Measurements from ENCODE around the gene HECTD4.
"Not testable (repeated sequence)": the region's sequence is repeated elsewhere in the genome, so short reads cannot be mapped to it uniquely, and the experiment has no call there.

HECTD4 gene

DNA sequence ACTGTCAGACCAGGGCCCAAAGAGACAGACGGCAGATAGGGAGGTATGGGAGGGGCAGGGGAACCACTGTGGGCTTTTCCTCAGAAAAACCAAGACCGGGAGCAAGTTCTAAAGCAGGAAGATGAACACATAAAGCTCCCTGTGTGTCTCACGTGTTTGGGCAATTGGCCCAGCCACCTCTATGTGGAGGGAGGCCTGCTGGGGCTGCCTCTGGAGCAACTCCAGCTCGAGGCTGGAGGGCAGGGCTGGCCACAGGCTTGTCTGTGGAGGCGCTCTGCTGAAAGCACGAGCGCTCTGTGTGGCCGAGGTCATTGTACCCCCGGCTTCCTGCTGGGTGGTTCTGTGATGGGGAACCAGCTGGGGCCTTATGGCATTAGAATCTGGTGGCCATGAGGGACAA lies 220.5 kb downstream of the HECTD4 start:
- Histone ChIP-seq H3K9ac (ENCODE audit: low read length) (no peak overlapping the region), H3K27me3 (ENCODE audit: control insufficient read depth, insufficient read depth, low read length) (no peaks in the 10 kb centered on the region), H3K27ac (ENCODE audit: low read depth, low read length) (no peak overlapping the region), H3K36me3 (ENCODE audit: control insufficient read depth, insufficient read depth, low read length) (peaks cover 34% of the 10 kb centered on the region), H3K4me1 (ENCODE audit: control insufficient read depth, insufficient read depth, low read length) (no peaks in the 10 kb centered on the region), H3K4me3 (ENCODE audit: low read length) (no peak overlapping the region)

DNA sequence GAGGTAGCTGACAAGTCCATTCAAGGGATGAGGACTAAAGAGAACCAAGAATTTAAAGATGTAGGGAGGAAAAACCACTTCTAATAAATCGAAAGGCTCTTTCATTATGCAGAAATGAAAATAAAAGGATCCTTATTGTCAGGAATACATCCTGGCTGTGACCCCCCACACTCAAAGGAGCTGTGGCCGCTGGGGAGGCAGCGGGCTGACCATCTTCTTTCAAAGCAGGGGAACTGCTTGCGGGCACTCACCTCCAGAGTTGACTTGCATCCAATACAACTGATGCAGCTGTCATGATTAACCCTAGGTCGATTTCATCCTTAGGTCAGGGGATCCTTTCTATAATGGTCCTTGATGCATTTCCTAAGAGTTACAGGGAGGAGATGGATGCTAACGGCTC lies 221.6 kb downstream of the HECTD4 start:
- peaks cover 34% of the 10 kb centered on the region for H3K36me3 ChIP-seq (ENCODE audit: control insufficient read depth, insufficient read depth, low read length)
- H3K4me1 ChIP-seq (ENCODE audit: control insufficient read depth, insufficient read depth, low read length): no peaks in the 10 kb centered on the region
- no peaks in the 10 kb centered on the region for H3K27me3 ChIP-seq (ENCODE audit: control insufficient read depth, insufficient read depth, low read length)
- no peak overlapping the region for H3K9ac ChIP-seq (ENCODE audit: low read length)
- H3K4me3 ChIP-seq (ENCODE audit: low read length): no peak overlapping the region
- no peak overlapping the region for H3K27ac ChIP-seq (ENCODE audit: low read depth, low read length)

DNA sequence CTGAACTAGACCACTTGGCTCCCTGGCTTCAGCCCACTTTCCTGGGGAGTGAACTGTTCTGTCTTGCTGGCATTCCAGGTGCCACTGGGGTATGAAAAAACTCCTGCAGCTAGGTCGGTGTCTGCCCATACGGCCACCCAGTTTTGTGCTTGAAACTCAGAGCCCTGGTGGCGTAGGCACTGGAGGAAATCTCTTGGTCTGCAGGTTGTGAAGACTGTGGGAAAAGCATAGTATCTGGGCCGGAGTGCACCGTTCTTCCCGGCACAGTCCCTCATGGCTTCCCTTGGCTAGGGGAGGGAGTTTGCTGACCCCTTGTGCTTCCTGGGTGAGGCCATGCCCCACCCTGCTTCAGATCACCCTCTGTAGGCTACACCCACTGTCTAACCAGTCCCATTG lies 223.1 kb downstream of the HECTD4 start:
- Histone ChIP-seq H3K9ac (ENCODE audit: low read length) (no peak overlapping the region), H3K4me3 (ENCODE audit: low read length) (no peak overlapping the region), H3K27me3 (ENCODE audit: control insufficient read depth, insufficient read depth, low read length) (no peaks in the 10 kb centered on the region), H3K36me3 (ENCODE audit: control insufficient read depth, insufficient read depth, low read length) (peaks cover 34% of the 10 kb centered on the region), H3K27ac (ENCODE audit: low read depth, low read length) (no peak overlapping the region), H3K4me1 (ENCODE audit: control insufficient read depth, insufficient read depth, low read length) (no peaks in the 10 kb centered on the region)

DNA sequence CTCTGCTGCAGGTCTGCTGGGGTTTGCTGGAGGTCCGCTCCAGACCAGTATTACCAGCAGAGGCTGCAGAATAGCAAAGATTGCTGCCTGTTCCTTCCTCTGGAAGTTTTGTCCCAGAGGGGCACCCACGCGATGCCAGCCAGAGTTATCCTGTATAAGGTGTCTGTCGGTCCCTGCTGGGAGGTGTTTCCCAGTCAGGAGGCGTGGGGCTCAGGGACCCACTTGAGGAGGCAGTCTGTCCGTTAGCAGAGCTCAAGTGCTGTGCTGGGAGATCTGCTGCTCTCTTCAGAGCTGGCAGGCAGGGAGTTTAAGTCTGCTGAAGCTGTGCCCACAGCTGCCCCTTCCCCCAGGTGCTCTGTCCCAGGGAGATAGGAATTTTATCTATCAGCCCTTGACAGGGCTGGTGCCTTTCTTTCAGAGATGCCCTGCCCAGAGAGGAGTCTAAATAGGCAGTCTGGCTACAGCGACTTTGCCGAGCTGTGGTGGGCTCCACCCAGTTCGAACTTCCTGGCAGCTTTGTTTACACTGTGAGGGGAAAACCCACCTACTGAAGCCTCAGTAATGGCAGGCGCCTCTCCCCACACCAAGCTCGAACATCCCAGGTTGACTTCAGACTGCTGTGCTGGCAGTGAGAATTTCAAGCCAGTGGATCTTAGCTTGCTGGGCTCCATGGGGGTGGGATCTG lies 223.6 kb downstream of the HECTD4 start:
- not testable (repeated sequence) for H3K4me1 ChIP-seq (ENCODE audit: control insufficient read depth, insufficient read depth, low read length); H3K27ac ChIP-seq (ENCODE audit: low read depth, low read length); H3K4me3 ChIP-seq (ENCODE audit: low read length); H3K9ac ChIP-seq (ENCODE audit: low read length); H3K27me3 ChIP-seq (ENCODE audit: control insufficient read depth, insufficient read depth, low read length)
- peaks cover 35% of the 10 kb centered on the region for H3K36me3 ChIP-seq (ENCODE audit: control insufficient read depth, insufficient read depth, low read length)

DNA sequence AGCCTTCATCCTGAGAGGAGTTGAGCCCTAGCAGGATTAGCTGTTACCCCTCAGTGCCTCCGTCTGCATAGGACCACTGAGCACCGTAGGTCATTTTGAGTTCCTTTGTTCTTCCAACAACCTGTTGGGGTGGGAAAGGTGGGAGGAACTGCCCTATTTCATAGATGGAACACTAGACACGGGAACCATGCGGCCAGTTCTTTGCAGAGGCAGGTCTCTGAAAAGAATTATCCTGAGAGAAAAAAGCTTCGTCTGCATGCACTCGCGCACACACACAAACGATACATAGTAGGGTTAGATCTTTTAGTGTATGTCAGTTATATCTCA lies 228.4 kb downstream of the HECTD4 start:
- no peak overlapping the region for H3K27ac ChIP-seq (ENCODE audit: low read depth, low read length)

DNA sequence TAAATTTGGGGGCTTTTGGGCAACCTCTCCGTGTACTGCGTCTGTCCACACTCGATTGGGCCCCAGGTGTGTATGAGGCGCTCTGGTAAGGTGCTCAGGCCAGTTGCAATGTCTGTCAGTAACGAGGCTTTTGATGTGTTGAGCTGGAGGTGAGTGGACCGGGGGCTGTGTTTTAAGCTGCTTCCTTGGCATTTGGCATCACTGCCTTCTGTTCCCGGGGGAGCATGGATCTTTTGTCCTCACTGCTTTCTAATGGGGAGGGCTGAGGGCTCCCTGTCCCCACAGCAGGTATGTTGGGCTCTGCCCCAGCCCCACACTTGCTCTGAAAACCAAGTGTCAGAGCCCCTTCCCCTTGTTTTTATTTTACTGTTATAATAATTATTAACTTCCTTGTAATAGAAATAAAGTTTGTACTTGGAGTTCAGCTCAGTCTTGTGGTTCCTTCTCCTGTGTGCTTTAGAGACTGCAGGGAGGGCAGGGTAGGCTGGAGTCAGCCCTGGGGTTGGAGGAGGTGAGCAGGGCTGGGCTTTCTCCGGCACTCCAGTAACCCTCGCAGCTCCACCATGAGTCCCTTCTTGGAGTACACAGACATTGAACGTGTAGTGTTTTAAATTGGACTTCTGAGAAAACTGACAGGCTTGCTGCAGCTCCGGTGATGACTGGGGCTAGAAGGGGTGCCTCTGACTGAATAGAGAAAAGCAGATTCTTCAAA lies 228.9 kb downstream of the HECTD4 start:
- Histone ChIP-seq H3K4me1 (ENCODE audit: control insufficient read depth, insufficient read depth, low read length) (no peaks in the 10 kb centered on the region), H3K4me3 (ENCODE audit: low read length) (no peak overlapping the region), H3K36me3 (ENCODE audit: control insufficient read depth, insufficient read depth, low read length) (peaks cover 35% of the 10 kb centered on the region), H3K27me3 (ENCODE audit: control insufficient read depth, insufficient read depth, low read length) (no peaks in the 10 kb centered on the region), H3K27ac (ENCODE audit: low read depth, low read length) (no peak overlapping the region), H3K9ac (ENCODE audit: low read length) (no peak overlapping the region)

More for the DNA sequence above, 228.4 kb downstream of the HECTD4 start:
- Histone ChIP-seq H3K36me3 (ENCODE audit: control insufficient read depth, insufficient read depth, low read length) (peaks cover 32% of the 10 kb centered on the region), H3K27me3 (ENCODE audit: control insufficient read depth, insufficient read depth, low read length) (no peaks in the 10 kb centered on the region), H3K9ac (ENCODE audit: low read length) (no peak overlapping the region), H3K4me3 (ENCODE audit: low read length) (no peak overlapping the region), H3K4me1 (ENCODE audit: control insufficient read depth, insufficient read depth, low read length) (no peaks in the 10 kb centered on the region)

DNA sequence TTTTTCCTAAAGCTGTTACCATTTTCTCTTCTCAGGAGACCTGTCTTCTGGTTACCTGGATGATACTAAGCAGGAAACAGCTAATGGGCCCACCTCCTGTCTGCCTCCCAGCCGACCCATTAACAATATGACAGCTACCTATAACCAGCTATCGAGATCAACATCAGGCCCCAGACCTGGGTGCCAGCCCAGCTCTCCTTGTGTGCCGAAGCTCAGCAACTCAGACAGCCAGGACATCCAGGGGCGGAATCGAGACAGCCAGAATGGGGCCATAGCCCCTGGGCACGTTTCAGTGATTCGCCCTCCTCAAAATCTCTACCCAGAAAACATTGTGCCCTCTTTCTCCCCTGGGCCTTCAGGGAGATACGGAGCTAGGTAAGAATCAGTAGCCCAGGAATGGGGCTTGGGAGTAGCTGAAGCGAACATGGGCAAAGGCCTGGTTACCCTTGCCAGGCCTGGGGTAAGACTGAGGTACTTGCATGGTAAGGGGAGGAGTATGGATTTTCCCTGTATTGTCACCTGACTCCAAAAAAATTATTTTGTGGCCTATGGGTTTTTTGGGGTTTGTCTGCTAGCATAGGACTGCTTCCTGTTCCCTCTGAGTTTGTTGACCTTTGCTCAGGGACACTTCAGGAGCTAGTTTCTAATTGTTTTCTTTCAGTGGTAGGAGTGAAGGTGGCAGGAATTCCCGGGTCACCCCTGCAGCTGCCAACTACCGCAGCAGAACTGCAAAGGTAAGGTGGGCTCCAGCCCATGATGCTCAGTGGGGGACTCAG lies 230.3 kb downstream of the HECTD4 start:
- Histone ChIP-seq H3K27ac (ENCODE audit: low read depth, low read length) (no peak overlapping the region), H3K36me3 (ENCODE audit: control insufficient read depth, insufficient read depth, low read length) (peaks cover 39% of the 10 kb centered on the region), H3K4me3 (ENCODE audit: low read length) (no peak overlapping the region), H3K9ac (ENCODE audit: low read length) (no peak overlapping the region), H3K27me3 (ENCODE audit: control insufficient read depth, insufficient read depth, low read length) (no peaks in the 10 kb centered on the region), H3K4me1 (ENCODE audit: control insufficient read depth, insufficient read depth, low read length) (no peaks in the 10 kb centered on the region)

GRCh38 chr12:112149596-112149995 lies 232.6 kb downstream of the HECTD4 start:
- H3K9ac ChIP-seq (ENCODE audit: low read length): no peak overlapping the region
- H3K4me3 ChIP-seq (ENCODE audit: low read length): no peak overlapping the region
- H3K27me3 ChIP-seq (ENCODE audit: control insufficient read depth, insufficient read depth, low read length): no peaks in the 10 kb centered on the region
- H3K36me3 ChIP-seq (ENCODE audit: control insufficient read depth, insufficient read depth, low read length): peaks cover 51% of the 10 kb centered on the region
- H3K4me1 ChIP-seq (ENCODE audit: control insufficient read depth, insufficient read depth, low read length): no peaks in the 10 kb centered on the region
- no peak overlapping the region for H3K27ac ChIP-seq (ENCODE audit: low read depth, low read length)

- no peaks in the 10 kb centered on the region for H3K27me3 ChIP-seq (ENCODE audit: control insufficient read depth, insufficient read depth, low read length)
- no peak overlapping the region for H3K27ac ChIP-seq (ENCODE audit: low read depth, low read length)
- H3K4me3 ChIP-seq (ENCODE audit: low read length): no peak overlapping the region
- H3K4me1 ChIP-seq (ENCODE audit: control insufficient read depth, insufficient read depth, low read length): no peaks in the 10 kb centered on the region
- no peak overlapping the region for H3K9ac ChIP-seq (ENCODE audit: low read length)
- H3K36me3 ChIP-seq (ENCODE audit: control insufficient read depth, insufficient read depth, low read length): peaks cover 47% of the 10 kb centered on the region
Measured at GRCh38 chr12:112148031-112148513, 234.2 kb downstream of the HECTD4 start.

DNA sequence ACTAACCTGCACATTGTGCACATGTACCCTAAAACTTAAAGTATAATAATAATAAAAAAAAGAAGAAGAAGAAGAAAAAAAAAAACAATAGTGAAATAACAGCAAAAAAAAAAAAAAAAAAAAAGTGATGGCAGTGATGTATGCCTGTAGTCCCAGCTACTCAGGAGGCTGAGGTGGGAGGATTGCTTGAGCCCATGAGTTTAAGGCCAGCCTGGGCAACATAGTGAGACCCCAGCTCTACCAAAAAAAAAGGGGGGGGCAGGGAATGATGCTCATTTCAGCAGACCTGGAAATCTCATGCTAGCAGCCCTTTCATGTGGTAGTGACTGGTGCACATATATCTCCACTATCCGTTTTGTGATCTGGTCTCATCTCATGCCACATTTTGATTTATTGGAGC lies 236.1 kb downstream of the HECTD4 start:
- Histone ChIP-seq H3K27me3 (ENCODE audit: control insufficient read depth, insufficient read depth, low read length) (no peaks in the 10 kb centered on the region), H3K27ac (ENCODE audit: low read depth, low read length) (no peak overlapping the region)

GRCh38 chr12:112140728-112141127 lies 241.5 kb downstream of the HECTD4 start:
- no peak overlapping the region for H3K4me3 ChIP-seq (ENCODE audit: low read length)
- peaks cover 36% of the 10 kb centered on the region for H3K36me3 ChIP-seq (ENCODE audit: control insufficient read depth, insufficient read depth, low read length)
- no peak overlapping the region for H3K27ac ChIP-seq (ENCODE audit: low read depth, low read length)
- no peak overlapping the region for H3K9ac ChIP-seq (ENCODE audit: low read length)
- no peaks in the 10 kb centered on the region for H3K27me3 ChIP-seq (ENCODE audit: control insufficient read depth, insufficient read depth, low read length)
- no peaks in the 10 kb centered on the region for H3K4me1 ChIP-seq (ENCODE audit: control insufficient read depth, insufficient read depth, low read length)

More for the DNA sequence above, 236.1 kb downstream of the HECTD4 start:
- no peak overlapping the region for H3K4me3 ChIP-seq (ENCODE audit: low read length)
- no peak overlapping the region for H3K9ac ChIP-seq (ENCODE audit: low read length)
- H3K4me1 ChIP-seq (ENCODE audit: control insufficient read depth, insufficient read depth, low read length): no peaks in the 10 kb centered on the region
- H3K36me3 ChIP-seq (ENCODE audit: control insufficient read depth, insufficient read depth, low read length): peaks cover 43% of the 10 kb centered on the region

GRCh38 chr12:112134731-112135130 lies 247.5 kb downstream of the HECTD4 start:
- Histone ChIP-seq H3K27ac (ENCODE audit: low read depth, low read length) (no peak overlapping the region), H3K4me1 (ENCODE audit: control insufficient read depth, insufficient read depth, low read length) (peaks cover 2% of the 10 kb centered on the region), H3K36me3 (ENCODE audit: control insufficient read depth, insufficient read depth, low read length) (peaks cover 20% of the 10 kb centered on the region), H3K27me3 (ENCODE audit: control insufficient read depth, insufficient read depth, low read length) (no peaks in the 10 kb centered on the region), H3K4me3 (ENCODE audit: low read length) (no peak overlapping the region), H3K9ac (ENCODE audit: low read length) (no peak overlapping the region)
